ENCODE data around the gene LPCAT4. TPM values are rescaled to one million over a fixed set of nuclear protein-coding genes. Genes with fewer than 3 reads are reported as not detected.

The LPCAT4 gene
- total and polyA plus RNA-seq, 2 of the 8 experiments (the other 6 are each of a cell fraction or from before 2014, with no cell fraction given), result 69.3 to 109 TPM

DNA sequence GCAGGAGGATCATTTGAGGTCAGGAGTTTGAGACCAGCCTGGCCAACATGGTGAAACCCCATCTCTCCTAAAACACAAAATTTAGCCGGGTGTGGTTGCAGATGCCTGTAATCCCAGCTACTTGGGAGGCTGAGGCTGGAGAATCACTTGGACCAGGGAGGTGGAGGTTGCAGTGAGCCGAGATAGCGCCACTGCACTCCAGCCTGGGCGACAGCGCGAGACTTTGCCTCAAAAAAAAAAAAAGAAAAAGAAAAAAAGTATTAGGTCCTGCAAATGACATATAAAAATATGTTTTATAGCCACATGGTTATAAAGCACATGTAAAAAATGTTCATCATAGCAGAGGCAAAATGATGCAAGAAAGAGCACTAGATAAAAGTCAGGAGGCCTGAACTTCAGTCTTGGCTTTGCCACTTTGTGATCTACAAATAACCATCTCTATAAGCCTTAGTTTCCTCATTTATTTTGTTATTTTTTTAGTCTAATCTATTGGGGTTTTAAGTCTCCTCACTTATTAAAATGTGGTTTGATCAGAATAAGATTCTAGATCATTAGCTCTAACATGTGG lies 34.4 kb downstream of the LPCAT4 start (continued):
- TF ChIP-seq, protein P1, sequence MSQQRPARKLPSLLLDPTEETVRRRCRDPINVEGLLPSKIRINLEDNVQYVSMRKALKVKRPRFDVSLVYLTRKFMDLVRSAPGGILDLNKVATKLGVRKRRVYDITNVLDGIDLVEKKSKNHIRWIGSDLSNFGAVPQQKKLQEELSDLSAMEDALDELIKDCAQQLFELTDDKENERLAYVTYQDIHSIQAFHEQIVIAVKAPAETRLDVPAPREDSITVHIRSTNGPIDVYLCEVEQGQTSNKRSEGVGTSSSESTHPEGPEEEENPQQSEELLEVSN (IDR thresholded peaks at IDR 0.05), result no peak
- TF ChIP-seq GABPA (IDR thresholded peaks at IDR 0.05; ENCODE audit: borderline replicate concordance, insufficient read depth, low read length) (no peak), BRCA1 (IDR thresholded peaks at IDR 0.05; ENCODE audit: low read depth, low read length) (no peak), EZH2 (IDR thresholded peaks at IDR 0.05; ENCODE audit: low read depth, low read length, severe bottlenecking) (no peak), HDAC6 (IDR thresholded peaks at IDR 0.05; ENCODE audit: low read depth, low read length) (no peak), KDM5A (IDR thresholded peaks at IDR 0.05; ENCODE audit: low read length) (no peak), SP4 (IDR thresholded peaks at IDR 0.05; ENCODE audit: low read length) (no peak), CREB1 (IDR thresholded peaks at IDR 0.05) (no peak)

Data from H1 (cell line).